SK-N-SH (cell line): ENCODE results near the gene GNG14. TPM values are rescaled to one million over a fixed set of nuclear protein-coding genes. Genes with fewer than 3 reads are reported as not detected.

Source experiments
- CTCF ChIA-PET: fragments of 300-600, 350-600 bp; formaldehyde crosslinking; extraction: SDS; loops from one replicate; lab custom pipeline; 2021; lab: Yijun Ruan, JAX
- POLR2A ChIA-PET: fragments of 350-600 bp; sonication (Branson Sonifier 250); formaldehyde crosslinking; extraction: SDS; loops from one replicate; lab custom pipeline; 2020; ENCODE audit warnings: antibody characterized with exemption, inconsistent platforms; lab: Yijun Ruan, JAX
- DNase-seq: peaks from one replicate; pipeline ENCODE4 v3.0.0; 2012
- H2AFZ ChIP-seq: fragments of 200-600 bp; sonication (generic); 2 replicates; pipeline ENCODE4 v1.8.1; 2016; ENCODE audit warnings: antibody characterized with exemption, mild to moderate bottlenecking, low read depth
- H3F3A ChIP-seq: fragments of 200-600 bp; sonication (generic); replicated peaks from 2 replicates; pipeline ENCODE3; 2016; ENCODE audit warnings: antibody characterized with exemption, mild to moderate bottlenecking; ENCODE audit not compliant: insufficient read depth
- H3K27ac ChIP-seq, 2 experiments: fragments of 200-500 bp in 1 of 2; fragments of 200-600 bp in 1 of 2; sonication (Bioruptor generic) in 1 of 2; sonication (generic), shearing (Covaris generic) in 1 of 2; 2 replicates each; pipeline versions ENCODE4 v1.5.1 to v1.6.1; 2014 to 2016; ENCODE audit warnings: low read depth in 2 of 2, inconsistent platforms in 1 of 2, low read length in 1 of 2, mild to moderate bottlenecking in 1 of 2, mixed read lengths in 1 of 2
- H3K27me3 ChIP-seq: fragments of 200-600 bp; sonication (generic), shearing (Covaris generic); 2 replicates; pipeline ENCODE4 v1.6.1; 2016; ENCODE audit warnings: mixed run types; ENCODE audit not compliant: insufficient read depth
- H3K36me3 ChIP-seq, 2 experiments: fragments of 200-500 bp in 1 of 2; fragments of 200-600 bp in 1 of 2; sonication (Bioruptor generic) in 1 of 2; sonication (generic) in 1 of 2; replicated peaks in 1 of 2; 2 replicates each; pipeline versions ENCODE3 to v1.5.1; 2014 to 2016; ENCODE audit warnings: low read length in 1 of 2, mild to moderate bottlenecking in 1 of 2; ENCODE audit not compliant: insufficient read depth in 2 of 2, control insufficient read depth in 1 of 2
- H3K4me1 ChIP-seq, 2 experiments: fragments of 200-500 bp in 1 of 2; fragments of 200-600 bp in 1 of 2; sonication (Bioruptor generic) in 1 of 2; sonication (generic), shearing (Covaris generic) in 1 of 2; 2 replicates each; pipeline versions ENCODE4 v1.5.1 to v1.6.1; 2014 to 2016; ENCODE audit warnings: low read depth in 1 of 2, low read length in 1 of 2, mixed run types in 1 of 2; ENCODE audit not compliant: insufficient read depth in 2 of 2, control insufficient read depth in 1 of 2
- H3K4me2 ChIP-seq: fragments of 200-600 bp; sonication (generic), shearing (Covaris generic); 2 replicates; pipeline ENCODE4 v1.6.1; 2017; ENCODE audit warnings: mixed run types
- H3K4me3 ChIP-seq, 2 experiments: fragments of 200-500 bp in 1 of 2; fragments of 200-600 bp in 1 of 2; sonication (Bioruptor generic) in 1 of 2; sonication (generic), shearing (Covaris generic) in 1 of 2; 2 replicates each; pipeline versions ENCODE4 v1.5.1 to v1.8.1; 2014 to 2016; ENCODE audit warnings: low read depth in 2 of 2, inconsistent platforms in 1 of 2, low read length in 1 of 2, mild to moderate bottlenecking in 1 of 2, mixed read lengths in 1 of 2, moderate library complexity in 1 of 2
- H3K79me2 ChIP-seq: fragments of 200-600 bp; sonication (generic); 2 replicates; pipeline ENCODE4 v1.8.1; 2017; ENCODE audit warnings: mild to moderate bottlenecking; ENCODE audit not compliant: insufficient read depth
- H3K9ac ChIP-seq: fragments of 200-600 bp; sonication (generic); 2 replicates; pipeline ENCODE4 v1.6.1; 2017; ENCODE audit warnings: mixed run types
- H3K9me2 ChIP-seq: fragments of 200-600 bp; sonication (generic); 2 replicates; pipeline ENCODE4 v1.6.1; 2017; ENCODE audit warnings: mixed run types
- H3K9me3 ChIP-seq: fragments of 200-600 bp; sonication (generic); 2 replicates; pipeline ENCODE4 v1.6.1; 2017; ENCODE audit warnings: mixed run types, mild to moderate bottlenecking, moderate library complexity
- H4K20me1 ChIP-seq: fragments of 200-600 bp; sonication (generic); 2 replicates; pipeline ENCODE4 v1.6.1; 2017; ENCODE audit warnings: mild to moderate bottlenecking, mixed run types; ENCODE audit not compliant: insufficient read depth
- CHD2 ChIP-seq: fragments of 150-350 bp; IDR thresholded peaks from 2 replicates; pipeline ENCODE4 v1.6.1; 2018; ENCODE audit warnings: low read length; ENCODE audit not compliant: partially characterized antibody
- FOSL2 ChIP-seq: IDR thresholded peaks from 2 replicates; pipeline ENCODE4 v1.4.0; 2012; ENCODE audit warnings: low read depth, mild to moderate bottlenecking, moderate library complexity, borderline replicate concordance
- FOXJ3 ChIP-seq: sonication (generic); formaldehyde crosslinking; IDR thresholded peaks from 2 replicates; pipeline ENCODE4 v1.5.1; 2020; ENCODE audit warnings: mild to moderate bottlenecking, missing genetic modification reagents
- FOXM1 ChIP-seq: IDR thresholded peaks from 2 replicates; pipeline ENCODE4 v1.4.0; 2012; ENCODE audit warnings: low read depth, mild to moderate bottlenecking
- GABPA ChIP-seq: IDR thresholded peaks from 2 replicates; pipeline ENCODE4 v1.4.0; 2012; ENCODE audit warnings: low read depth, mild to moderate bottlenecking
- JUND ChIP-seq: IDR thresholded peaks from 2 replicates; pipeline ENCODE4 v1.4.0; 2012
- MEF2A ChIP-seq: IDR thresholded peaks from 2 replicates; pipeline ENCODE4 v1.4.0; 2012; ENCODE audit warnings: low read depth, borderline replicate concordance
- MXI1 ChIP-seq: IDR thresholded peaks from 2 replicates; pipeline ENCODE4 v1.6.1; 2012; ENCODE audit warnings: mild to moderate bottlenecking, low read depth, low read length, improper control_type of control experiment
- NRF1 ChIP-seq: IDR thresholded peaks from 2 replicates; pipeline ENCODE4 v1.6.1; 2012; ENCODE audit warnings: low read depth, mild to moderate bottlenecking, low read length
- REST ChIP-seq: IDR thresholded peaks from 2 replicates; pipeline ENCODE4 v1.6.1; 2012; ENCODE audit warnings: mild to moderate bottlenecking, low read depth, low read length, moderate library complexity
- SIN3A ChIP-seq: IDR thresholded peaks from 2 replicates; pipeline ENCODE4 v1.6.1; 2012; ENCODE audit warnings: low read depth, mild to moderate bottlenecking, low read length, moderate library complexity, borderline replicate concordance
- SMC3 ChIP-seq: IDR thresholded peaks from 2 replicates; pipeline ENCODE4 v1.6.1; 2012; ENCODE audit warnings: low read depth, low read length, improper control_type of control experiment
- TAF1 ChIP-seq: IDR thresholded peaks from 2 replicates; pipeline ENCODE4 v1.6.1; 2012; ENCODE audit warnings: low read depth, mild to moderate bottlenecking, low read length, moderate library complexity, borderline replicate concordance
- TCF12 ChIP-seq: IDR thresholded peaks from 2 replicates; pipeline ENCODE4 v1.4.0; 2012
- USF1 ChIP-seq: IDR thresholded peaks from 2 replicates; pipeline ENCODE4 v1.4.0; 2012; ENCODE audit warnings: low read depth, borderline replicate concordance
- USF2 ChIP-seq: fragments of 150-350 bp; IDR thresholded peaks from 2 replicates; pipeline ENCODE4 v1.6.1; 2017; ENCODE audit warnings: antibody characterized with exemption, low read length, low read depth, borderline replicate concordance
- ZBTB33 ChIP-seq: IDR thresholded peaks from 2 replicates; pipeline ENCODE4 v1.4.0; 2012; ENCODE audit warnings: low read depth, borderline replicate concordance
- WGBS: methylation state at CpG from one replicate; pipeline ENCODE4 v1.1.6; 2017; ENCODE audit warnings: low lambda C conversion rate; 5-methylcytosine and 5-hydroxymethylcytosine counted together
- polyA plus RNA-seq, 3 experiments: library from polyadenylated mRNA; depleted of rRNA; stranded (reverse); fragments of >200 nt; gene quantifications; 2 replicates each; pipeline ENCODE4 v1.2.3, GENCODE V29; 2012

The GNG14 gene
- polyA plus RNA-seq, 1 of the 3 experiments (the other 2 are of a cell fraction), result not detected

GRCh38 chr19:12667731-12668302, 20.0 kb upstream of the GNG14 start:
- no peaks in the 10 kb centered on the region for H3K9me2 ChIP-seq
- H3K9ac ChIP-seq, result no peak overlapping the region; the same call in 1 of the 2 replicates
- no peaks in the 10 kb centered on the region for H3K27me3 ChIP-seq
- ChIA-PET POLR2A (interaction anchor here (0.6 kb wide), 1 partner anchor 13 kb away, joined by 3 read pairs; no protein-coding TSS in a partner anchor), CTCF (interaction anchor here (1.2 to 3.1 kb wide), 4 partner anchors 9 to 28 kb away, joined by 3 to 13 read pairs (median 8); no protein-coding TSS in a partner anchor)
- no peaks in the 10 kb centered on the region for H4K20me1 ChIP-seq
- H3K4me1 ChIP-seq, result peaks cover 5 to 35% of the 10 kb centered on the region in 2 experiments; a peak in 2 of 4 replicates
- no peaks in the 10 kb centered on the region for H3K9me3 ChIP-seq
- 55% methylated on average over 4 of the region's 4 CpGs for WGBS
- peak overlapping the region; percentile 80 to 85; a peak in 3 of 4 replicates for H3K4me3 ChIP-seq
- no peak overlapping the region for H2AFZ ChIP-seq
- H3K79me2 ChIP-seq, result peaks cover 51% of the 10 kb centered on the region
- peaks cover 10 to 17% of the 10 kb centered on the region in 2 experiments for H3K36me3 ChIP-seq
- DNase-seq, result no peak
- H3K4me2 ChIP-seq, result peak overlapping the region; percentile 90
- no peak overlapping the region for H3K27ac ChIP-seq
- H3F3A ChIP-seq, result peaks cover 28% of the 10 kb centered on the region
- no peak for TF ChIP-seq JUND
- TF ChIP-seq REST, result no peak
- TF ChIP-seq TAF1, result no peak

GRCh38 chr19:12668346-12668745, 19.5 kb upstream of the GNG14 start:
- Histone ChIP-seq H3K9ac (peak overlapping the region; percentile 76), H2AFZ (no peak overlapping the region), H4K20me1 (no peaks in the 10 kb centered on the region), H3F3A (peaks cover 28% of the 10 kb centered on the region), H3K4me1 (peaks cover 5 to 35% of the 10 kb centered on the region in 2 experiments; a peak in 2 of 4 replicates), H3K36me3 (peaks cover 14 to 17% of the 10 kb centered on the region in 2 experiments), H3K4me3 (peak overlapping the region; percentile 80 to 85), H3K79me2 (peaks cover 51% of the 10 kb centered on the region), H3K9me3 (no peaks in the 10 kb centered on the region), H3K27ac (peak overlapping the region in 1 of 2 experiments; percentile 89; a peak in 1 of 4 replicates), H3K4me2 (peak overlapping the region; percentile 90), H3K9me2 (no peaks in the 10 kb centered on the region), H3K27me3 (no peaks in the 10 kb centered on the region)
- WGBS, result 57% methylated on average over 6 of the region's 8 CpGs
- DNase-seq, result no peak
- ChIA-PET CTCF (interaction anchor here (0.6 to 3.1 kb wide), 6 partner anchors 9 to 1375 kb away, joined by 3 to 13 read pairs (median 6); no protein-coding TSS in a partner anchor), POLR2A (interaction anchor here (0.6 to 1.7 kb wide), 4 partner anchors 10 to 1296 kb away, joined by 3 to 6 read pairs (median 4); partner anchors contain the start of gene DHPS)
- TF ChIP-seq ZBTB33 (no peak), TCF12 (no peak), FOXJ3 (no peak), GABPA (no peak), MXI1 (no peak), USF2 (no peak), CHD2 (no peak), SMC3 (no peak), FOSL2 (no peak), USF1 (no peak), MEF2A (no peak), FOXM1 (no peak), NRF1 (no peak), SIN3A (no peak)
